Transverse colon (tissue), 4 donors: Measurements from ENCODE around the gene NDUFS6. TPM values are rescaled to one million over a fixed set of nuclear protein-coding genes. Genes with fewer than 3 reads are reported as not detected.

Experiments used
- DNase-seq: peaks from one replicate; pipeline ENCODE4 v3.0.0-alpha.2; 2019
- H3K27ac ChIP-seq, 4 donors: fragments of 200-600 bp; sonication (generic); 2 replicates each; pipeline ENCODE4 v1.5.1; 2016 to 2018; ENCODE audit warnings: inconsistent platforms in 4 of 4
- H3K27me3 ChIP-seq: fragments of 200-600 bp; sonication (generic); 2 replicates; pipeline ENCODE4 v1.5.1; 2017; ENCODE audit warnings: inconsistent platforms
- H3K36me3 ChIP-seq, 4 donors: fragments of 200-600 bp; sonication (generic); 2 replicates each; pipeline ENCODE4 v1.5.1; 2017 to 2019; ENCODE audit warnings: inconsistent platforms in 4 of 4
- H3K4me1 ChIP-seq, 4 donors: fragments of 200-600 bp; sonication (generic); 2 replicates each; pipeline ENCODE4 v1.5.1; 2017 to 2020; ENCODE audit warnings: inconsistent platforms in 4 of 4
- H3K4me3 ChIP-seq, 4 donors: fragments of 200-600 bp; sonication (generic); 1 replicate in 1 of 4; 2 replicates in 3 of 4; pipeline versions ENCODE4 v1.5.1 to v1.6.1; 2017 to 2019; ENCODE audit warnings: inconsistent platforms in 4 of 4
- H3K9me3 ChIP-seq, 2 donors: fragments of 200-600 bp; sonication (generic); 2 replicates each; pipeline ENCODE4 v1.5.1; 2017 to 2019; ENCODE audit warnings: inconsistent platforms in 2 of 2
- EP300 ChIP-seq: sonication (generic); formaldehyde crosslinking; IDR thresholded peaks from one replicate; pipeline ENCODE4 v1.6.1; 2017; ENCODE audit warnings: antibody characterized with exemption, low read depth
- POLR2A ChIP-seq: fragments of 450-650 bp; IDR thresholded peaks from one replicate; pipeline ENCODE4 v1.6.1; 2016; ENCODE audit warnings: antibody characterized with exemption, mild to moderate bottlenecking, moderate library complexity
- POLR2AphosphoS5 ChIP-seq, 3 donors: sonication (generic); formaldehyde crosslinking; IDR thresholded peaks; one replicate each; pipeline ENCODE4 v1.6.1; 2016; ENCODE audit warnings: antibody characterized with exemption in 3 of 3
- WGBS, 2 donors: methylation state at CpG; one replicate each; pipeline ENCODE4 v1.1.5; 2018; ENCODE audit warnings: low coverage in 1 of 2; 5-methylcytosine and 5-hydroxymethylcytosine counted together
- in situ Hi-C, 4 donors: fragments of 200-750 bp; cut with MboI; loops; one replicate each; pipeline versions ENCODE4 v1.15.0 to v1.15.1; 2017; ENCODE audit warnings: low sequenced_read_pairs in 3 of 4, low pct_ligation_motif_present in 1 of 4, low pct_unique_long_range_greater_than_20kb in 1 of 4
- intact Hi-C: fragments of 100-400 bp; cut with DNase I; formaldehyde crosslinking; loops from one replicate; pipeline ENCODE4 v1.15.1; 2023; ENCODE audit warnings: low total_unique reads
- total RNA-seq, 4 donors: library from RNA; depleted of rRNA; stranded (reverse); fragments of >200 nt; gene quantifications; one replicate each; pipeline ENCODE4 v1.1.0, GENCODE V29; 2016
- TF ChIP-seq, protein P1 (sequence below), 5 experiments: fragments of 200-600 bp in 3 of 5; fragments of 450-650 bp in 2 of 5; sonication (generic) in 3 of 5; IDR thresholded peaks; 1 replicate in 2 of 5; 2 replicates in 3 of 5; pipeline ENCODE4 v1.5.1; 2016 to 2017; ENCODE audit warnings: antibody characterized with exemption in 5 of 5, inconsistent platforms in 3 of 5, mild to moderate bottlenecking in 2 of 5, moderate library complexity in 1 of 5

NDUFS6 gene
- total RNA-seq, 4 donors from 2014 or later: 36.4 to 133 (median 66.4) TPM

GRCh38 chr5:1785984-1786383 is 15.2 kb upstream of the NDUFS6 start:
- 83 to 90% methylated on average over 2 to 13 of the region's 13 CpGs for WGBS, 2 donors
- in situ Hi-C loops: no loop called here
- no peak for DNase-seq
- no peak overlapping the region for H3K27ac ChIP-seq
- no peak for TF ChIP-seq EP300
- TF ChIP-seq, protein P1, sequence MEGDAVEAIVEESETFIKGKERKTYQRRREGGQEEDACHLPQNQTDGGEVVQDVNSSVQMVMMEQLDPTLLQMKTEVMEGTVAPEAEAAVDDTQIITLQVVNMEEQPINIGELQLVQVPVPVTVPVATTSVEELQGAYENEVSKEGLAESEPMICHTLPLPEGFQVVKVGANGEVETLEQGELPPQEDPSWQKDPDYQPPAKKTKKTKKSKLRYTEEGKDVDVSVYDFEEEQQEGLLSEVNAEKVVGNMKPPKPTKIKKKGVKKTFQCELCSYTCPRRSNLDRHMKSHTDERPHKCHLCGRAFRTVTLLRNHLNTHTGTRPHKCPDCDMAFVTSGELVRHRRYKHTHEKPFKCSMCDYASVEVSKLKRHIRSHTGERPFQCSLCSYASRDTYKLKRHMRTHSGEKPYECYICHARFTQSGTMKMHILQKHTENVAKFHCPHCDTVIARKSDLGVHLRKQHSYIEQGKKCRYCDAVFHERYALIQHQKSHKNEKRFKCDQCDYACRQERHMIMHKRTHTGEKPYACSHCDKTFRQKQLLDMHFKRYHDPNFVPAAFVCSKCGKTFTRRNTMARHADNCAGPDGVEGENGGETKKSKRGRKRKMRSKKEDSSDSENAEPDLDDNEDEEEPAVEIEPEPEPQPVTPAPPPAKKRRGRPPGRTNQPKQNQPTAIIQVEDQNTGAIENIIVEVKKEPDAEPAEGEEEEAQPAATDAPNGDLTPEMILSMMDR (IDR thresholded peaks at IDR 0.05): no peak
- intact Hi-C loops: no loop called here
- H3K27me3 ChIP-seq: peaks cover 5% of the 10 kb centered on the region
- no peaks in the 10 kb centered on the region for H3K9me3 ChIP-seq
- no peaks in the 10 kb centered on the region for H3K36me3 ChIP-seq
- H3K4me1 ChIP-seq: no peaks in the 10 kb centered on the region
- H3K4me3 ChIP-seq: no peak overlapping the region

- H3K4me1 ChIP-seq: no peaks in the 10 kb centered on the region
- intact Hi-C loops: no loop called here
- no peaks in the 10 kb centered on the region for H3K9me3 ChIP-seq
- TF ChIP-seq, protein P1 (IDR thresholded peaks at IDR 0.05): no peak
- TF ChIP-seq EP300: no peak
- TF ChIP-seq POLR2A: no peak
- no peak for TF ChIP-seq POLR2AphosphoS5 (IDR thresholded peaks at IDR 0.05)
- peaks cover 5% of the 10 kb centered on the region for H3K27me3 ChIP-seq
- WGBS, 2 donors: 88% methylated on average over 27 of the region's 29 CpGs; no CpG with 5 or more reads in 1 of the 2 donors
- no peak overlapping the region for H3K4me3 ChIP-seq
- DNase-seq: no peak
- no peaks in the 10 kb centered on the region for H3K36me3 ChIP-seq
- no peak overlapping the region for H3K27ac ChIP-seq
- in situ Hi-C loops: no loop called here
Measured at GRCh38 chr5:1786621-1787471, 14.4 kb upstream of the NDUFS6 start.

- Histone ChIP-seq H3K36me3 (no peaks in the 10 kb centered on the region), H3K4me3 (no peak overlapping the region), H3K27ac (no peak overlapping the region), H3K4me1 (no peaks in the 10 kb centered on the region), H3K9me3 (no peaks in the 10 kb centered on the region), H3K27me3 (peaks cover 5% of the 10 kb centered on the region)
- DNase-seq: no peak
- WGBS, 2 donors: 77 to 100% methylated on average over 2 to 12 of the region's 12 CpGs
- in situ Hi-C loops: no loop called here
- intact Hi-C loops: no loop called here
- TF ChIP-seq, protein P1 (IDR thresholded peaks at IDR 0.05): no peak
- TF ChIP-seq EP300 (no peak), POLR2AphosphoS5 (IDR thresholded peaks at IDR 0.05) (no peak), POLR2A (no peak)
Measured at GRCh38 chr5:1787472-1788047, 13.6 kb upstream of the NDUFS6 start.

DNA sequence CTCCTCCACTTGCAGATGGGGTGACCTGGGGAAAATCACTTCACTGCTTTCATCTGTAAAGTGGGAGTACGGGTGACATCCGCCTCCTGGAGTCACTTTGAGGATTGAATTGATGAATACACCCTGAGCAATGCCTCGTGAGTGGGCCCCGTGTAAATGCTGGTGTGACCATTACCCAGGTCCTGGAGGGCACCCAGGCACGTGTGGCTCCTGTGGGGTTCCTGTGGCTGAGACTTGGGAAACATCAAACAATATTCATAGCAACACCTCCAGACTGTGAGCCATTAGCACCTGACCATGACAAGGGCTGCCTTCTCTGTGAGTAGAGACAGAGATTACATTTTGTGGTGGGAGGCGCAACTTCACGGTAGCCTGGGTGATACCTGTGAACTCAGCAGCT is 13.0 kb upstream of the NDUFS6 start:
- H3K9me3 ChIP-seq: no peaks in the 10 kb centered on the region
- TF ChIP-seq EP300 (no peak), POLR2AphosphoS5 (IDR thresholded peaks at IDR 0.05) (no peak), POLR2A (no peak)
- TF ChIP-seq, protein P1 (IDR thresholded peaks at IDR 0.05): no peak
- no peak for DNase-seq
- in situ Hi-C loops: no loop called here
- intact Hi-C loops: no loop called here
- H3K36me3 ChIP-seq: no peaks in the 10 kb centered on the region
- H3K27ac ChIP-seq: no peak overlapping the region
- H3K4me3 ChIP-seq: no peak overlapping the region
- H3K4me1 ChIP-seq: no peaks in the 10 kb centered on the region
- 90 to 100% methylated on average over 1 to 7 of the region's 7 CpGs for WGBS, 2 donors
- peaks cover 5% of the 10 kb centered on the region for H3K27me3 ChIP-seq
